ENCODE measurements around the gene ZNF25.

ZNF25 gene

DNA sequence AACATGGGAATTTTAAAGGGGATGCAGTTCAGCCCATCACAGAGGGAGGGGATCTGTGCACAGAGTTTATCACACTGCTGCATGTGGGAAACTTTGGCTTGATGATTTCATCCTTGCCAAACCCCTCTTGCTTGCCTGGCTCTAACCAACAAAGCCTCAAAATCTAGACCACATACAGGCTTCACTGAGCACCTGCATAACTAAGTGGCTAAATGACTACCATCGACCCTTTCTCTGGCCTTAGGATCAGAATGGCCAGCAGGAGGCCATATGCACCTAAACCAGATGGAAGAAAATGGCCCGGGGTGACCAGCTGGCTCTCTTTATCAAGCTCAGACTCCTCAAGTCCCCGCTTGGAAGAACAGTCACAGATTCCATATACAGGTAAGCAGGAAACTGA lies 15.6 kb upstream of the ZNF25 start:
- FAIRE-seq, result no peak
- DNase-seq (ENCODE audit: insufficient read length, low spot score), result no peak
- no peak for TF ChIP-seq PAX5 (IDR thresholded peaks at IDR 0.05; ENCODE audit: insufficient read depth, low read length, severe bottlenecking)
- TF ChIP-seq TAF1 (IDR thresholded peaks at IDR 0.05; ENCODE audit: low read depth, low read length), result no peak
- no peak for TF ChIP-seq POLR2AphosphoS5 (IDR thresholded peaks at IDR 0.05; ENCODE audit: low read depth, low read length)
- no peak for TF ChIP-seq POLR2A (IDR thresholded peaks at IDR 0.05; ENCODE audit: low read depth, low read length)
- TF ChIP-seq SPI1 (IDR thresholded peaks at IDR 0.05; ENCODE audit: low read depth, low read length), result no peak
- no peak for TF ChIP-seq POU2F2 (IDR thresholded peaks at IDR 0.05; ENCODE audit: low read depth, low read length)

DNA sequence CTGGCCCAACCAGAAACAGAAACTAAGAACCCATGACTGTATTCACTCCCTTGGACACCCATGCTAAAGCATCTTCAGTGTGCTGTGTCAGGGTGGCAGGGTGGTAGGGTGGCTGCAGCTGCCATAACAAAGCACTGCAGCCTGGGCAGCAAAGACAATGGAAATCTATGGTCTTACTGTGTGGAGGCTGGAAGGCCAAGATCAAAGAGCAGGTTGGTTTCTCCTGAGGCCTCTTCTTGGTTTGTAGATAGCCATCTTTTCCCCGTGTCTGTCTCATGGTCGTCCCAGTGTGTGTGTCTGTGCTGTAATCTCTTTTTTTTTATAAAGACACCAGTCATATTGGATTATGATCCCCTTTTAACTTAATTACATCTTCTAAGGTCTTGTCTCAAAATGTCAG lies 15.2 kb upstream of the ZNF25 start:
- TF ChIP-seq POLR2A (IDR thresholded peaks at IDR 0.05; ENCODE audit: low read depth, low read length) (no peak), POU2F2 (IDR thresholded peaks at IDR 0.05; ENCODE audit: low read depth, low read length) (no peak), SPI1 (IDR thresholded peaks at IDR 0.05; ENCODE audit: low read depth, low read length) (no peak), POLR2AphosphoS5 (IDR thresholded peaks at IDR 0.05; ENCODE audit: low read depth, low read length) (no peak), TAF1 (IDR thresholded peaks at IDR 0.05; ENCODE audit: low read depth, low read length) (no peak), PAX5 (IDR thresholded peaks at IDR 0.05; ENCODE audit: insufficient read depth, low read length, severe bottlenecking) (no peak)
- no peak for DNase-seq (ENCODE audit: insufficient read length, low spot score)
- no peak for FAIRE-seq

DNA sequence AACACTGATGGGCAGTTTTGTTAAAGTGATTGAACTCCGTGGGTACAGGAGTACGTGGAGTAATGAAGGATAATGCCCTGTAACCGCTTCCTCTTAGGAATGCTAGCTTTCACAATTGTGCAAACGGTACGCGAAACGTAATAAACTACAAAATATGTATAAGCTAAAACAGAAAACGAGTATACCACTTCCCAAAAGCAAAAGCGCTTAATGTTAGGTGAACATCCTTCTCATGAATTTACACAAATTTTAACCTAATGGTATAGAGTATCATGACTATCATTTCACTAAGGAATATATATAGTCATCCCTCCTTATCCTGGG lies 395 bp upstream of the ZNF25 start:
- TF ChIP-seq POU2F2 (IDR thresholded peaks at IDR 0.05; ENCODE audit: low read depth, low read length) (no peak), SPI1 (IDR thresholded peaks at IDR 0.05; ENCODE audit: low read depth, low read length) (no peak), POLR2AphosphoS5 (IDR thresholded peaks at IDR 0.05; ENCODE audit: low read depth, low read length) (no peak), TAF1 (IDR thresholded peaks at IDR 0.05; ENCODE audit: low read depth, low read length) (no peak), POLR2A (IDR thresholded peaks at IDR 0.05; ENCODE audit: low read depth, low read length) (no peak), PAX5 (IDR thresholded peaks at IDR 0.05; ENCODE audit: insufficient read depth, low read length, severe bottlenecking) (no peak)
- no peak for DNase-seq (ENCODE audit: insufficient read length, low spot score)
- FAIRE-seq, result no peak

DNA sequence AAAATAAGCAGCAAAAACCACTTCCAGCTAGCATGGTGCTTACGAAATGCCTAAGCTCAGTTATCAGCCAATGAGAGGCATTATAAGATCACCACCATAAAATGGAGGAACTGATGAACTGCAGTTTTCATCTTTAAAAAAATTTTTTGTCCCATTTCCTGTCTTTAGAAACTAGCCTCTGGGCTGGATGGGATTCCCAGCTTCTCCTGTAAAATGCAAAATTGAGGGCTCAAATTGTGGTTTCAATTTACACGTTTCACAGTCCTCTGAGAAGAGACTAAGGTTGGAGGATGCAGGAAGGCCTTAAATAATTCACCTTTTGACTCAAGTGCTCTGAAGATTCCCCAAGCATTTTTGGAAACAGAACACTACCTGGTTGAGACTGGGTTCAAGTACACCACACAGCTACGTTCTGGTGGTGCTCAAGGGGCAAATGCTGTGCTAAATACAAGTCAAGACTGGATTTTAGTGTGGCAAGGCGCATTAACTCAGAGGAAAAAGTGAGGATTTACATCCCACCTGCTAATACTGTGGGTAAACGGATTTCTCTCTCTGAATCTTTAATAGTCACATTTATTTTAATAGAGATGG lies 951 bp downstream of the ZNF25 start:
- FAIRE-seq (peak; percentile 43), DNase-seq (ENCODE audit: insufficient read length, low spot score) (no peak)
- TF ChIP-seq POU2F2 (IDR thresholded peaks at IDR 0.05; ENCODE audit: low read depth, low read length) (no peak), POLR2AphosphoS5 (IDR thresholded peaks at IDR 0.05; ENCODE audit: low read depth, low read length) (no peak), POLR2A (IDR thresholded peaks at IDR 0.05; ENCODE audit: low read depth, low read length) (no peak), TAF1 (IDR thresholded peaks at IDR 0.05; ENCODE audit: low read depth, low read length) (no peak), PAX5 (IDR thresholded peaks at IDR 0.05; ENCODE audit: insufficient read depth, low read length, severe bottlenecking) (no peak), SPI1 (IDR thresholded peaks at IDR 0.05; ENCODE audit: low read depth, low read length) (peak; percentile 3; the same call in 1 of the 2 replicates)

DNA sequence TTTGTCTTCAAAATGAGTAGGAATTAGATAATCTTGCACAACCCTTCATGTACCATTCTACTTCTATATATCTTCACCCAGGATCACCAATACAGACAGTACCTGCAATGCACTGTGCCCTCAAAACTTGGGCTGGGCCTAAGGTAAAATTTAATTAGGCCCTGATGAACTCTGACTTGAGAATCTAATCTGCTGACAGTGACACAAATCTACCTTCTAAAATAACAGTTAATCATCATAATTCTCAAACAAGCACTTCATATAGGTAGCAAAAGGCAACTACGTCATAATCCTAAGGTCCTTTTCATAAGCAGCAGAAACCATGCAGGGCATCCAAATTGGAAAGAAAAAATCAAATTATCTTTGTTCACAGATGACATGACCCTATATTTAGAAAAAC lies 4.1 kb downstream of the ZNF25 start:
- no peak for FAIRE-seq
- TF ChIP-seq POLR2AphosphoS5 (IDR thresholded peaks at IDR 0.05; ENCODE audit: low read depth, low read length) (no peak), SPI1 (IDR thresholded peaks at IDR 0.05; ENCODE audit: low read depth, low read length) (no peak), POU2F2 (IDR thresholded peaks at IDR 0.05; ENCODE audit: low read depth, low read length) (no peak), POLR2A (IDR thresholded peaks at IDR 0.05; ENCODE audit: low read depth, low read length) (no peak), PAX5 (IDR thresholded peaks at IDR 0.05; ENCODE audit: insufficient read depth, low read length, severe bottlenecking) (no peak), TAF1 (IDR thresholded peaks at IDR 0.05; ENCODE audit: low read depth, low read length) (no peak)
- DNase-seq (ENCODE audit: insufficient read length, low spot score), result no peak

DNA sequence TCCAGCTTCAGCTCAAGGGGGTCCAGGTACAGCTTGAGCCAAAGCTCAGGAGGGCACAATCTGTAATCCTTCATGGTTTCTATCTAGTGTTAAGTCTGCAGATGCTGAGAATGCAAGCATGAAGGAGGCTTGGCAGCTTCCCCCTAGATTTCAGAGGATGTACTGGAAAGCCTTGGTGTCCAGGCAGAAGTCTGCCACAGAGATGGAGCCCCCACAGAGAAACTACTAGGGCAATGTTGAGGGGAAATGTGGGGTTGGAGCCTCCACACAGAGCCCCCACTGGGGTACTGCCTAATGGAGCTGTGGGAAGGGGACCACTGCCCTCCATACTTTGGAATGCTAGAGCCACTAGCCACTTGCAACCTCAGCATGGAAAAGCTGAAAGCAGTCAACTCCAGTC lies 11.4 kb downstream of the ZNF25 start:
- no peak for FAIRE-seq
- TF ChIP-seq TAF1 (IDR thresholded peaks at IDR 0.05; ENCODE audit: low read depth, low read length), result no peak
- no peak for TF ChIP-seq POLR2A (IDR thresholded peaks at IDR 0.05; ENCODE audit: low read depth, low read length)
- no peak for TF ChIP-seq PAX5 (IDR thresholded peaks at IDR 0.05; ENCODE audit: insufficient read depth, low read length, severe bottlenecking)
- no peak for TF ChIP-seq POU2F2 (IDR thresholded peaks at IDR 0.05; ENCODE audit: low read depth, low read length)
- TF ChIP-seq POLR2AphosphoS5 (IDR thresholded peaks at IDR 0.05; ENCODE audit: low read depth, low read length), result no peak
- no peak for TF ChIP-seq SPI1 (IDR thresholded peaks at IDR 0.05; ENCODE audit: low read depth, low read length)
- DNase-seq (ENCODE audit: insufficient read length, low spot score), result no peak

DNA sequence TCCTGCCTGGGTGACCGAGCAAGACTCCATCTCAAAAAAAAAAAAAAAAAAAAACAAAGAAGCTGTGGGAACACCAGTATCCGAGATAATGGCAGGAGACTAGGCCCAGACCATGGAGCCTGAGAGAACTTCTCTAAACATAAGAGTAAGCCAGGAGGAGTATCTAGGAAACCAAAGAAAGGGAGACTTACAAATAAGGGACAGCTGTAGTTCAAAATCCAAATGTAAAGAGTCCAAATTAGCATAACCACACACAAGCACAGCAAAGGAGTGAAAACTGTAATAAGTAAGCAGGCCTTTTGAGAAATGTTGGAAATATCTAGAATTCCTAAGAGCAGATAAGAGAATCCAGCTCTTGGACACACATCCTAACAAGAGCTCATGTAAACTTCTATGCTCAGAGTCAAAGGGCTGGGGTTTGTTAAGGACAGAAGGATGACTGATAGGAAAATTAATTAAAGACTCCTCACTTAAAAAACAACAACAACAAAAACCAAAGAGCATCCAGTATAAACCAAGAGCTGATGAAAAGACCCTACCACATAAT lies 15.8 kb downstream of the ZNF25 start:
- DNase-seq (ENCODE audit: insufficient read length, low spot score) (no peak), FAIRE-seq (no peak)
- TF ChIP-seq POLR2A (IDR thresholded peaks at IDR 0.05; ENCODE audit: low read depth, low read length) (no peak), PAX5 (IDR thresholded peaks at IDR 0.05; ENCODE audit: insufficient read depth, low read length, severe bottlenecking) (no peak), POLR2AphosphoS5 (IDR thresholded peaks at IDR 0.05; ENCODE audit: low read depth, low read length) (no peak), TAF1 (IDR thresholded peaks at IDR 0.05; ENCODE audit: low read depth, low read length) (no peak), SPI1 (IDR thresholded peaks at IDR 0.05; ENCODE audit: low read depth, low read length) (no peak), POU2F2 (IDR thresholded peaks at IDR 0.05; ENCODE audit: low read depth, low read length) (no peak)

DNA sequence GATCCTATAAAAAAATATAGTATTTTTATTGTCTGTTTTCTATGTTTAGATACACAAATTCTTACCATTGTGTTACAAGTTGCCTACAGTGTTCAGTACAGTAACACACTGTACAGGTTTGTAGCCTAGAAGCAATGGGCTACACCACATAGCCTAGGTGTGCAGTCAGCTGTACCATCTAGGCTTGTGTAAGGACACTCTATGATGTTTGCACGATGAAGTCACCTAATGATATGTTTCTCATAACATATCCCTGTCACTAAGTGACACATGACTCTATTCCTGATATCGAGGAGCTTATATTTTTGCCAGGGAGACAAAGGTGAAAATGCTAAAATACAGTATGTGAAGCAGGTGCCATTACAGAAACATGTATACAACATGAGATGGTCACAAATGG lies 18.6 kb downstream of the ZNF25 start:
- DNase-seq (ENCODE audit: insufficient read length, low spot score), result no peak
- FAIRE-seq, result no peak
- no peak for TF ChIP-seq POLR2AphosphoS5 (IDR thresholded peaks at IDR 0.05; ENCODE audit: low read depth, low read length)
- no peak for TF ChIP-seq POU2F2 (IDR thresholded peaks at IDR 0.05; ENCODE audit: low read depth, low read length)
- TF ChIP-seq PAX5 (IDR thresholded peaks at IDR 0.05; ENCODE audit: insufficient read depth, low read length, severe bottlenecking), result no peak
- TF ChIP-seq TAF1 (IDR thresholded peaks at IDR 0.05; ENCODE audit: low read depth, low read length), result no peak
- TF ChIP-seq POLR2A (IDR thresholded peaks at IDR 0.05; ENCODE audit: low read depth, low read length), result no peak
- no peak for TF ChIP-seq SPI1 (IDR thresholded peaks at IDR 0.05; ENCODE audit: low read depth, low read length)

DNA sequence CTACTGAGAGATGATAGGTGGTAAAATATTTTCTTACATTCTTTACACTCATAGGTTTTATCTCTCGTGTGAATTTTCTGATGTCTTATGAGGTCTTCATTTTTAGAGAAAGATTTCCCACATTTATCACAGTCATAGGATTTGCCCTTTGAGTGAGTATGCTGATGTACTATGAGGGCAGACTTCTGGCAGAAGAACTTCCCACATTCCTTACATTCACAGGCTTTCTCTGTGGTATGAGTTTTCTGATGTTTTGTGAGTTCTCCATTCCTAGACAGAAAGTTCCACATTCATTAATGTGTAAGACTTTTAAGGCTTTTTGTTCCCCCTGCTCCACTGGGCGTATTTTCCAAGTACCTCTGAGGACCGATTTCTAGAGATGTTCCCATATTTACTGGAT lies 23.5 kb downstream of the ZNF25 start:
- DNase-seq (ENCODE audit: insufficient read length, low spot score) (no peak), FAIRE-seq (no peak)
- TF ChIP-seq POU2F2 (IDR thresholded peaks at IDR 0.05; ENCODE audit: low read depth, low read length), result no peak
- TF ChIP-seq PAX5 (IDR thresholded peaks at IDR 0.05; ENCODE audit: insufficient read depth, low read length, severe bottlenecking), result no peak
- TF ChIP-seq SPI1 (IDR thresholded peaks at IDR 0.05; ENCODE audit: low read depth, low read length), result no peak
- TF ChIP-seq POLR2AphosphoS5 (IDR thresholded peaks at IDR 0.05; ENCODE audit: low read depth, low read length), result no peak
- no peak for TF ChIP-seq POLR2A (IDR thresholded peaks at IDR 0.05; ENCODE audit: low read depth, low read length)
- no peak for TF ChIP-seq TAF1 (IDR thresholded peaks at IDR 0.05; ENCODE audit: low read depth, low read length)

All from GM12891 (cell line).